ENCODE data around the gene METTL13.
A peak's percentile ranks its signal among the peaks of the same experiment; 100 is the strongest.

Gene METTL13

DNA sequence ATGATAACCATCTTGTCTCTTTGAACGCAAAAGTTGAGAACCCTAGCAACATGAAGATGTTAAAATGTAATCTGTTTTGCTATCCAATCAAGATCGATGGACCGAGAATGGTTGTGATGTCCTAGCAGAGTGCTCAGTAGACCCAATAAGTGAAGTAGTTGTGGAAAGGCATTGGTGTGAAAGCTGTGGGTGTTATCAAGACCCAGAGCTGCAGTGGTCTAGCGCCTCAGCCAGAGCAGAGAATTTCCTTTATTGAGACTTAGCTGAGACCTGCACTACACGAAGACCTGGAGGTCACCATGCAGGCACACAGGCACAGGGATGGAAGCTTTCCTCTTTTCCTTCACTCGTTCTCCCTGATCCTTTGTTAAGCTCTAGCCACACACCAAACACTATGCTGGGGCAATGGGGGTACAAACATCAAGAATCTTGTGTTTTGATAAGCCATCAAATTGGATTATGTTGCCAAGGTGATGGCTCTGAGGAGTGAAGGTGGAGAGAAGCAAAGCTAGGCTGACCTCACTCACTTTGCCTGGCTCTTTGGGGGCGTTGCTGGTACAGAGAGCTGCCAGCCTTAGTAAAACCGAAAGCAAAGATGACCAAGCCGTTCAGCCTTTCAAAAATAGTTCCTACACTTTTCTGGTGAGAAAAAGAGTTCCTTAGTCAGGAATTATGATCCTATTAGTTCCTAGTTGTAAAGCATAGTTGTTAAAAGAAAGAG, 24.1 kb downstream of the METTL13 start:
- no peak for DNase-seq

DNA sequence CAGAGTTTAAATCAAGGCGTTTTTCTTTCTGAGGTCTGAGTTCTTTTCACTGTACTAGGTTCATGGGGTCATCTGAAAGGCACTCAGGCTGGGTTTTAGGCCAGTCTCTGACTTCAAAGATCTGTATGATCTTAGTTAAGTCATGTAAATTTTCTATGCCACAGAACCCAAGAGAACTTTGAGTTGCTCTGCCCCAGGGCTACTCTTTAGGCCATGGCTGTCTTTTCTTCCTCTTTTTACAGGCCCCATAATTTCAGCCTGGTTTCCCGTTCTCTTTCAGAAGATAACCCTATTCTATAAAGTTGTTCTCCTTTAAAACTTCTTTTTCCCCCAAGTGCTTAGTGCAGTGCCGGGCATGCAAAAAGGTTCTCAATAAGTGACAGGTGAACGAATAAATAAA, 26.1 kb downstream of the METTL13 start:
- DNase-seq = no peak

GRCh38 chr1:171809834-171810233, 28.4 kb downstream of the METTL13 start:
- DNase-seq = no peak

- DNase-seq = no peak
These were observed 30.2 kb downstream of the METTL13 start for GRCh38 chr1:171811672-171812071.

- DNase-seq = no peak
These were observed 33.2 kb downstream of the METTL13 start for GRCh38 chr1:171814692-171815091.

DNA sequence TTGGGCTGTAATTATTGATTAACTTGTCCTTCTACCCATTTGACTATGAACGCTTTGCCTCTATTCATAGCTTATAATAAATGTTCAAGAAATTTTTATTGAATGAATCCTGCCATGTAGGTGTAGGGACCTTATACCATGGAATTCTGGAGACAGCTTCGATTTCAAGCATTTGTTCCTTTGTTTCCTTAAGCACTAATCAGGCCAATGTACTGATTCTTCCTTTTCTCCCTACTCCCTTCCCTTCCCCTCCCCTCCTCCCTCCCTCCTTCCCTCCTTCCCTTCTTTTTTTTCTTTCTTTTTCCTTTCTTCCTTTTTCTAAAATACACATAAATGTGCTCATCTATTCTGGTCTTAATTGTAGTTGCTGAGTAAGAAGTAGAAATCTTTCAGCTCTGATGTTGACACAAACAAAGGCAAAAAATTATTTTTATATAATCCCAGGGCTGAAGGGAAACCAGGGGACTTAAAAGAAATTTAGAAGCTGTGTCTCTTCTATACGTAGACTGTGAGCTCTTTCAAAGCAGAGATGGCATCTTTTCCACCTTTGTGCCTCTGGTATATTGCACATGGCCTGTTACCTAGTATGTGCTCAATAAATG, 34.9 kb downstream of the METTL13 start:
- DNase-seq = no peak

DNA sequence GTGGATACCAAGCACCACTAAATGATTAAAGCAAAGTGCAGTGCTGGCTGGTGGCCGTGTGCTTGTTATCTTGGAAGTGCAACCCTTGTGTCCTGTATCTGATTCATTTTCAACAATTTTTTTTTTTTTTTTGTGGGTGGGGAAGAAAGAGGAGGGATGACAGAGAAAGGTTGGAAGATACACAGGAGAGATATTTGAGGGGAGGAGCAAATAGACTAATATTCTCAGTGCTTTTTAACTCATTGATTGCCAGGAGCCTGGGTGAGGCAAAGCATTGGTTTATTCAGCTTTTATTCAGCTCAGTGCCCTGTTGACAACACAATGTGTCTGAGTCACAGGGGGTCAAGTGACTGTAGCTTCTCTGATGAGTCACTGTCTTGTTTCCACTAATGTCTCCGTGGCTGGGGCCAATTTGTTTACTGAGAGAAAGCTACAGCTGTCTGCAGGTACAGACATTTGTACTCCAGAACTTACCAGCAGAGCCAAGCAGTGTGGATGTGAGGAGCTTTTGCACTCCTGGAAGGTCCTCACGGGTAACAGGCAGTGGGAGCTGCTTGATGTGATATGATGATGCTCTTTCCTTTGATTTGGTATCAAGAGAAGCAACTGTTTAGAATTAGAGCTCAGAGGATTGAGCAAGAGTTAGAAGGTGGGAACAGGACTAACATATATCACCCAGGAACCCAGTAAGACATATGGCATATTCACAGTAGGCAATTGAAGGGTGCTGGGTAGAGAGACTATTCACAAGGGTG, 36.2 kb downstream of the METTL13 start:
- DNase-seq = peak; percentile 34

GRCh38 chr1:171819946-171820345, 38.5 kb downstream of the METTL13 start:
- no peak for DNase-seq

DNA sequence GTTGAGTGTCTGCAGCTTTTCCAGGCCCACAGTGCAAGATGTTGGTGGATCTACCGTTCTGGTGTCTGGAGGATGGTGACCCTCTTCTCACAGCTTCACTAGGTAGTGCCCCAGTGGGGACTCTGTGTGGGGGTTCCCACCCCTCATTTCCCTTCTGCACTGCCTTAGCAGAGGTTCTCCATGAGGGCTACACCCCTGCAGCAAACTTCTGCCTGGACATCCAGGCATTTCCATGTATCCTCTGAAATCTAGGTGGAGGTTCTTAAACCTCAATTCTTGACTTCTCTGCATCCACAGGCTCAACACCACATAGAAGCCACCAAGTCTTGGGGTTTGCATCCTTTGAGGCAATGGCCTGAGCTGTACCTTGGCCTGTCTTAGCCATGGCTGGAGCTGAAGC, 45.5 kb downstream of the METTL13 start:
- no peak for DNase-seq

GRCh38 chr1:171828794-171829193, 47.3 kb downstream of the METTL13 start:
- DNase-seq = no peak

DNA sequence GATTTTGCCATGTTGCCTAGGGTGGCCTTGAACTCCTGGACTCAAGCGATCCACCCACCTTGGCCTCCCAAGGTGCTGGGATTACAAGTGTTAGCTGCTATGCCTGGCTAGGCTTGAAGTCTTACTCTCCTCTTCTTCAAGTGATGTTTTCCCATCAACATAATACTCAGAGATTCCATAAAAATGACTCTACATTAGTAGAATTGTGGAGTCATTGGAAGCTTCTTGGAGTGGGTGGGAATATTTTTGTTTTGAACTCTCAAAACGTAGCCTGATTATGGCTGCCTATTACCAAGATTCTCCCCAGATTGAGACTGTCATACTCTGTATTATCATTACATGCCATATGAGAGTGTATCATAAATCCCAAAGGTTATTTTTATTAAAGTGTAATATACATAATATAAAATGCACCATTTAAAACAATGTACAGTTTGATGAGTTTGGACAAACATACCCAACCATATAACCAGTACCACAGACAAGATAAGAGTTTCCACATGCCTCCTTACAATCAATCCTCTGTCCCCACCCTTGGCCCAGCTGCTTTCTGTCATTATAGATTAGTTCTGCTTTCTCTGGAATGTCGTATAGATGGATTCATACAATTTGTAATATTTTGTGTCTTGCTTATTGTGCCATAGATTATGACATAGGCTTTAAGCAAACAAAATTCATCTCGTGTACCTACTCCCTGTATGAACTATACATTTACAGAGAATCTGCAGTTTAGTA, 51.8 kb downstream of the METTL13 start:
- DNase-seq = no peak

GRCh38 chr1:171834821-171835220, 53.4 kb downstream of the METTL13 start:
- DNase-seq = no peak

DNA sequence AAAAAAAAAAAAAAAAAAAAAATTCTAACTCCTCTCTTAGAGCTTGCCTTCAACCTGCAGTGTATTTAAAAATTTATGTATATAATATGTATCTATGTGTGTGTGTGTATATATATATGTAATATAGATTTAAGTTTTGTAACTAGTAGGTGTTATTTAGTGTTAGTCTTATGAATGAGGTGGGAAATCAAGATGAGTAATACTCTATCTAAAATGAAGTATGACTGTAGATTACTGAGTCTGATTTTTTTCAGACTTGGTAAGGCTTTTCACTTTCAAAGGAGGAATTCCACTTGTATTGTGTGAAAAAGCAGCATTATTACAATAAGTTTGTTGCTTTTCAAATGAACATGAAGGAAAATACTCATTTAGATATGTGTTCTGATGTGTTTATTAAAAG, 54.4 kb downstream of the METTL13 start:
- DNase-seq = no peak

GRCh38 chr1:171841050-171841910, 59.8 kb downstream of the METTL13 start, which contains the start of gene DNM3:
Gene DNM3, plus strand, starts transcription at chr1:171841498. Its CDS starts 159 bp downstream, at chr1:171841657.
- DNase-seq = peak; percentile 66

DNA sequence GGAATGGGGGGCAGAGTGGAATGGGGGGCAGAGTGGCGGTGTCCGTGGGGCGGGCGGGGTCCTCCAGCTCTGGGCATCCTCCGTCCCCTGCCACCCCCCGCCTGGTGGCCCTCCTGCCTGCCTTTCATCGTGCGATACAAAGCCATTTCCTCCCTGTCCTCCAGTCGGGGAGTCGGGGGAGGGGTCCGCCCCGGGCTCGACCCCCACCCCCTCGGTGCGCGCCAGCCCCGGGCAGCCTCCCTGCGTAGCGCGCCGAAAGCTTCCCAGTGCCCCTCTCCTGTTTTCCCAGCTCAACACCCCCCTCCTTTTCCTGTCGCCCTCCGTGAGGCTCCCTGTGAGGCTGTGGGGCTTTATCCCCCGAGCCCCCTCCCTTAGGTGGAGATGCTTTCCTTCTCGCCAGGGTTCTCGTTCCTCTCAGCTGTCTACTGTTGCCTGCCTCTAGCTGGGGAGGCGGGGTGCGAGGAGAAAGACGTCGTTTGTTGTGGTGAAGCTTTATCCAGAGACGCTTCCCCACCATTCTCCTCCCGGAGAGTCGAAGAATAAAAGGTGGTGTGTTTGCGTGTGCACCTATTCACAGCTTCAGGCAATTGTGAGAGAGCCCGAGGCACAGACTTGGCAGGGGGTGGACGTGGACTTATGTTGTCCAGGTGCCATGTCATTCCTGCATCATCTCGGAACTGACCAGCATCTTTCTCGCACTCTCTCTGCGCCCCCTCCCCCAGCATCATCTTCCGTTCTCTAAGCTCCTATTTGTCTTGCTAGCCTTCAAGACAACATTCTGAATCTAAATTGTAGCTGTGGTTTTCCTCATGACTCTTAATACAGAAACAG, 60.7 kb downstream of the METTL13 start:
- DNase-seq = peak; percentile 2

- no peak for DNase-seq
These were observed 62.9 kb downstream of the METTL13 start for GRCh38 chr1:171844381-171844780.

DNA sequence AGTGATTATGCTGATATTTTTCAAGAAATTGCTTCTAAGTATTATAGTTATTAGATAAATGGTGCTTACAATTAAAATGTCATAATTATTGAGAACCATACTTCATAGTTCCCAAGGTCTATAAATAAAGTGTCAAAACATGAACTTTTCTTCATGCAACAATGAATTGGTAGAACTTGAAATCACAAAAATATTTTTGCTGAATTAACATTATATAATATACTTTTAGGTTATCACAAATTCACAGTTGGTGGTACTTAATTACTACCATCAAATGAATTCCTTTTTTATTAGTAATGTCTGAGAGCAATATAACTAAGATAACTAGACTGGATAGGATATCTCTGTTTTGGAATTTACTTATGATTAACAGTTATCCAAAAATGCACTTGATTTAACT, 64.5 kb downstream of the METTL13 start:
- no peak for DNase-seq

Measured in stimulated activated naive CD4-positive, alpha-beta T cell treated with Interleukin-2 at 50 U/mL for 16 hours (primary cell).